RPMI7951 (cell line): ENCODE data around the gene AS3MT. TPM values are rescaled to one million over a fixed set of nuclear protein-coding genes. Genes with fewer than 3 reads are reported as not detected.
A peak's percentile ranks its signal among the peaks of the same experiment; 100 is the strongest.

ENCODE experiments used
- DNase-seq: peaks from one replicate; pipeline ENCODE4 v3.0.0-alpha.2; 2012; ENCODE audit warnings: low read depth
- total RNA-seq: library from RNA; depleted of rRNA; stranded (reverse); fragments of >200 nt; shearing (Covaris generic); gene quantifications from 2 replicates; pipeline ENCODE4 v1.2.3, GENCODE V29; 2014

The AS3MT gene
- total RNA-seq, 1 experiment from 2014 or later, result 1.3 TPM

DNA sequence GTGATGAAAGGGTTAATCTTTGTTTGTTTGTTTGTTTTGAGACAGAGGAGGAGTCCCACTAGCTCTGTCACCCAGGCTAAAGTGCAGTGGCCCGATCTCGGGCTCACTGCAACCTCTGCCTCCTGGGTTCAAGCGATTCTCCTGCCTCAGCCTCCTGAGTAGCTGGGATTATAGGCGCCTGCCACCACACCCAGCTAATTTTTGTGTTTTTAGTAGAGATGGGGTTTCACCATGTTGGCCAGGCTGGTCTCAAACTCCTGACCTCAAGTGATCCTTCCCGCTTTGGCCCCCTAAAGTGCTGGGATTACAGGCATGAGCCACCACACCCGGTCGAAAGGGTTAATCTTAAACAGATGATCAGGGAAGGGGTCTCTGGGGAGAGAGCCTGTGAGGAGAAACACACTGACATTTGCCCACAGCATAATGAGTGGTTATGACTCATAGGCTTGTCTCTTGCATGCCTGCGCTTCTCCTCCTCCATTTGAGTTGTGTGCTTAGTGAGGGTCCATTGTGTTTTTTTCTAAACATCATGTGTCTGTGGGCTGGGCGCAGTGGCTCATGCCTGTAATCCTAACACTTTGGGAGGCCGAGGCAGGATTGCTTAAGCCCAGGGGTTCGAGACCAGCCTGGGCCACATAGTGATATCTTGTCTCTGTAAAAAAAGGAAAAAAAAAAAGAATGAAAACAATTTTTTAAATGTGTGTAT is 13.4 kb upstream of the AS3MT start:
- DNase-seq, result peak; percentile 97

DNA sequence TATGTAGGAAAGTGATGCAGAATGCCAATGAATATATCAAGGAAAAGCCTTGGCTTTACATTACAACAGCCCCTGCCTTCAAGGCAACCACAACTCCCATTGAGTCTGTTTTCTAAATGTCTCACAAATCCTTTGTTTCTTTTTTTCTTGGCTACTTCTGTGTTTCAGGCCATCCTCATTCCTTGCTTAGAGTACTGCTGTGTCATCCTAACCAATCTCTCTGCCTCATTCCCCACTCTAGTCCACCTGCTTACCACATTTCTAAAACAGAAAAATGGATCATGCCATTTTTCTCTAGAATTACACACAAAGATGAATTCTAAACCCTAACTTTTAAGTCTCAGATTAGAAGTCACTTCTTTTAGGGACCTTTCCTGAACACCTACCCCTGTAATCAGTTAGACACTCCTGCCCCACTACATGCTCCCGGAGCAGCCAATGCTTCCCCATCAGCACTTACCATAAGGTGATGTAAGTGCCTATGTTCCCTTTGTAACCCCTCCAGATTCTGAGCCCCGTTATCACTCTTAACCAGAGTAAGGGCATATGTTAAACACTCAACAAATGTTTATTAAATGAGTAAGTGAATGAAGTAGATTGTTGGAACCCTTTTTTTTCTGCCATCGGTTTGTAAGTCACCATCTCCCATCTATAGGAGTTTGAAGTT is 12.4 kb upstream of the AS3MT start:
- no peak for DNase-seq

DNA sequence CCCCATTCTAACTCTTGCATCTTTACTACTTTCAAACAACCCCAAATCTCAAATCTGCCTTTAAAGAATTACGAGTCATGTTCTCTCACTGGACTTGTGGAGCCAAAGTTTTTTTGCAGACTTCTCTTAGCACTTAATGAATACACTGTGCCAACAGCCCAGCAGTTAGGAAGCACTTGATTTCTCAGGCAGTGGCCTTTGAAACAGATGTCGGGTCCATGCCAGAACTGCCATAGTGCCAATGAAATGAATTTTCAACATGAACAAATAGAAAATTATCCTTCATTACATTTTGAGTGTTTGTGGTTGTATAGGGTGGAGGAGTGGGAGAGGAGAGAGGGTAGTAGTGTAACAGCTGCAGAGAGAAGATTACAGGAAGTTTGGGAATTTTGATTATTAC is 9.4 kb upstream of the AS3MT start:
- DNase-seq, result no peak

DNA sequence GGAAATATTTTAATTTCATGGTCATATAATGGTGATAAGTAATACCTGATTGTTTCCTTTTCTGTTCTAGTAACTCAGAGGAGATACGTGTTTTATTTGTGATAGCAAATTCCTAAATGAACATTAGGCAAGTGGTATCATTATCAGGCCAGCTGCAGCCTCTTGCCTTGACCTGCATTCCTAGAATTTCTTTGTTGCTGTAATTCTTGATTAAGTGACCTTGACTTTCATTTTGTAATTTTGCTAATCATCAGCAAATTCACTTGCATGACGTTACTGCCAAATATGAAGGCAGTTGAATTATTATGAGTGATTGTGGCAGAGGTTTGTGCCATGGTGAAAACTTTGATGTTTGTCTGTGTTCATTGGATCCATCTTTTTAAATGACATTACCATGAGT is 5.6 kb upstream of the AS3MT start:
- no peak for DNase-seq

DNA sequence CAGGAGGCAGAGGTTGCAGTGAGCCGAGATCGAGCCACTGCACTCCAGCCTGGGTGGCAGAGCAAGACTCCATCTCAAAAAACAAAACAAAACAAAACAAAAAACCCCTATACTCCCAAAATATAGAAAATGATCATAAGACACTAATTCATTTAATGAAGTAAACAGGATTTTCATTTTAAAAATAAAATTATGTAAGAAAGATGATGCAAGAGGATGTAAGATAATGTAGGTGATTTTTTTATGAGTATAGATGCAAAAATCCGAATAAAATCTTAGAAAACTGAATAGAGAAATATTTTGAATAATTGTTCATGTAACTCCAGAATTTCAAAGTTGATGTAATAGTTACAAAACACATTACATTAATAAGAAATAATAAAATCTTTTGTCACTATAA is 3.6 kb upstream of the AS3MT start:
- no peak for DNase-seq

DNA sequence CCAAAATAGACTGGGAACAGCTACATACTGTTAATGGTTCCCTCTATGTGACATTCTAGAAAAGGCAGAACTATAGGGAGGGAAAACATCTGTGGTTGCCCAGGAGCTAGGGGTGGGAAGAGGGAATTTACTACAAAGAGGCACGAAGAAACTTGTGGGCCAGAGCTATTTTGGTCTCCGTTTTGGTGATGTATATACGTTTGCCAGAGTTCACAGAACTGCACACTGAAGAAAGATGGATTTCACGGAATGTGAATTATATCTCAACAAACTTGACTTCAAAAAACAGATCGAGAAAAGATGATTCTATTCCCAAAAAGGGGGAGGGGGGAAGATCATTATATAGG is 386 bp upstream of the AS3MT start:
- DNase-seq, result no peak

DNA sequence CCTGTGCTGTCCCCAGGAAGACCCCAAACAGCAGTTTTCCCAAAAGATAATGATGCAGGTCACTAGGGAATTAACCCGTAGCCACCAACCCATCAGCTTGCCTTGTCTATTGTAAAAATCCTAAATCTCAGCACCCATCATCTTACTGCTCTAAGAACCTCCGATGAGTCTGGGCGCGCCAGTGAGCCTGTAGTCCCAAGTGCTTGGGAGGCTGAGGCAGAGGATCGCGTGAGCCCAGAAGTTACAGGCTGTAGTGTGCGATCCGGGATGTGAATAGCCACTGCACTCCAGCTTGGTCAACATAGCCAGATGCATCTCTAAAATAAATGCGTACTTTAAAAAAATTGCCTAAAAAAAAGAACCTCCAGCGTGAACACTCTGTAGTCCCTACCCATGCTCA is 951 bp downstream of the AS3MT start:
- DNase-seq, result no peak

DNA sequence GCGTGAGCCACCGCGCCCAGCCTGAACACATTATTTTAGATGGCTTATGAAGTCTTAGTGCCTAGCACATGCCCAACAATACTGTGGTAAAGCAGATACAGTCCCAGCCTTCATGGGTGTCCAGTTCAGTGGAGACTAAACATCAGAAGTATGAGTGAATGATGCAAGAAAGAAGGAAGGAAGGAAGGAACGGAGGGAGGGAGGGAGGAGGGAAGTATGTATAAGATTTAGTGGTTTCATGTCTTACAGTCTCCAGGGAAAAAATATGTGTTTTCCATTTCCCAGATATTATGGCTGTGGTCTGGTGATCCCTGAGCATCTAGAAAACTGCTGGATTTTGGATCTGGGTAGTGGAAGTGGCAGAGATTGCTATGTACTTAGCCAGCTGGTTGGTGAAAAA is 2.9 kb downstream of the AS3MT start:
- no peak for DNase-seq

DNA sequence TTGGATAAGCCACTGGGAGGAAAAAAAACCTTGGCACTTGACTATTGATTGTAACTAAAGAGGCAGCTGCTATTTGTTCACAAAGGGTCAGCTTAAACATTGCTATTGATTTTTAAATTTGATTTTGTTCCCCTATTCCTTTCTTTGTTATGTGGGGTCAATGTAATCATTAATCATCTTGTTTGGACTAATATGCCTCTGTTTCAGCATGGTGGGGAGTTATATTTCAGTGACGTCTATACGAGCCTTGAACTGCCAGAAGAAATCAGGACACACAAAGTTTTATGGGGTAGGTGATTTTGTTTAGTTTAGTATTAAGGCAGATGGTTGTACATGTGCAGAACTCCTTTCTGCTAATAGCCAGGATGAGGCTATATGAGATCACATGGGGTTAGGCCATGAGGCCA is 7.5 kb downstream of the AS3MT start:
- no peak for DNase-seq

DNA sequence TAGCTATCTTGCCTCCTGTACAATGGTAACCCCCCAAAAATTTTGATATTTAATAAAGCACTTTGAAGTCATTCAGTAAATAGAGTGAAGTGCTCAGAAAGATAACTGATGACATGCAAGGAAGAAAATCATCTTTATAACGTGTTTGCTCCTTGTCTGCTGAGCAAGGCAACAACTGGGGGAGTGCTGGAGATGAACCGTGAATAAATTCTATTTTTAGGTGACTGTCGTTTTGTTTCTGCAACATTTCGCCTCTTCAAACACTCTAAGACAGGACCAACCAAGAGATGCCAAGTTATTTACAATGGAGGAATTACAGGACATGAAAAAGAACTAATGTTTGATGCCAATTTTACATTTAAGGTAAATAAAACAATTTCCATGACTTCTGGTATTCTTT is 9.4 kb downstream of the AS3MT start:
- no peak for DNase-seq

DNA sequence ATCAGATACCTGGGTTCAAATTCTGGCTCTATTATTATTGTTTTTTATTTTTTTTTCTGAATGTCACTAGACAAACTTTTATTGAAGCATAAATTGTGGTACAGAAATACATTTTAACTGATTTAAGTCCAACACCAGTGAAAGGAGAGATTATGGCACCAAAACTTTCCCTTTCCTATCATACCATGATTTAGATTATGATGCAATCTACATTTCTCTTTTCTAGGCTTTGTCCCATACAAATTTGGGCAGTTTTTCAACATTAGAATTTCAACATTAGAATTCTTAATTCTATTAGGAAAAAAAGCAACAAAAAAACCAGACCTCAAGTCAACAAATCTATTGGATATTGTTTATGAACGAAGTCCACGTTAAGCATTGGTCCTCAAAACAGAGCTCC is 11.0 kb downstream of the AS3MT start:
- no peak for DNase-seq

DNA sequence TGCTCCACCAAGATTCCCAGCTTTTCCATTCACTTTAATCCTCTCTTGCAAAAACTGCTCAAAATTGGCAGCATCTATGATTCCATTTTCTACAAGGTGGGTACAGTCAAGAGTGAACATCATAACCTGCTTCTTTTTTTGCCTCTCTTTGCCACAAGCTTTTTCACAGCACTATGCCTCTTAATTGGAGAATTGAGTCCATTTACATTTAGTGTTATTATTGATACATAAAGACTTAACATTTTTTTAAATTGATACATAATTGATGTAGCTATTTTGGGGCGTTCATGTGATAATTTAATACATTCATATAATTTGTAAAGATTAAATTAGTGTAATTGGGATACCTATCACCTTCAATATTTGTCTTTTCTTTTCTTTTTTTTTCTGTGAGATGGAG is 18.8 kb downstream of the AS3MT start:
- no peak for DNase-seq

DNA sequence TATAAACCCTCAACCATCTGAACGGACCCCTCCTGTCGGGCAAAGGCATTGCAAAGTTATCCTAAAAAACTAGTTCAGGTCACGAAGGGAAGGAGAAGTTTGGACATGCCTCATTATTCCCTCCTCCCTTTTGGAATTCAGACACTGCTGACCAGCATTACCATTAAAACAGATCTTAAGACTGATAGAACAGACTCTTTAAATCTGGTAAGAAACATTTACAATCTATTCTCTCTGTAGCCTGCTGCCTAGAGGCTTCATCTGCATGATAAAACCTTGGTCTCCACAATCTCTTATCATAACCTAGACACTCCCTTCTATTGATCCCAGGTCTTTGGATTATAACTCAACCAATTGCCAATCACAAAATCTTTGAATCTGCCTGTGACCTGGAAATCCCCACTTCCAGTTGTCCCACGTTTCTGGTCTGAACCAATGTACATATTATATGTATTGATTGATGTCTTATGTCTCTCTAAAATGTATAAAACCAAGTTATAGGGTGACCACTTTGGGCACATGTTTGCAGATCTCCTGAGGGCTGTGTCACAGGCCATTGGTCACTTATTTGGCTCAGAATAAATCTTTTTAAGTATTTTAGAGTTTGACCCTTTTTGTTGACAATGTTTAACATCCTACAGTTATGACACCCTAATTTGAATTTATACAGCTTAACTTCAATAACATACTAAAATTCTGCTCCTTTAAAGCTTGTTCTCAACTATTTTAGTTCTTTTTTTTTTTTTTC is 25.4 kb downstream of the AS3MT start:
- no peak for DNase-seq

DNA sequence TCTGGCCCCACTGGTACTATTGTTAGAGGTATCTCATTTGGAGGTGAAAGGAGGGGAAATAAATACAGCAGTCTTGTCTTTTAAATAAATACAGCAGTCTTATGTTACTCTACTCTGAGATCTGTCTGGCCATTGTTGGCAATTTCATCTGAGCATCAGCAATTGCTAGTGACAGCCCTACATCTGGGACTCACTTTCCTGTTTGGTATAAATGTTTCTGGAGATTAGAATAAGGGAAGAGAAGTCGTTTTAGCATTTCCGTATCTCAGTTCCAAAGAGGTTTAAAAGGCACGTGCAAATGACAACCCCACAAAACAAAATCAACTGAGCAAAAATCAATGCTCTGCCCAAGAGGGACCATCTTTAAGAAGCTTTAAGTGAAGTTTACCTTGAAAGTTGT is 30.7 kb downstream of the AS3MT start:
- DNase-seq, result no peak

DNA sequence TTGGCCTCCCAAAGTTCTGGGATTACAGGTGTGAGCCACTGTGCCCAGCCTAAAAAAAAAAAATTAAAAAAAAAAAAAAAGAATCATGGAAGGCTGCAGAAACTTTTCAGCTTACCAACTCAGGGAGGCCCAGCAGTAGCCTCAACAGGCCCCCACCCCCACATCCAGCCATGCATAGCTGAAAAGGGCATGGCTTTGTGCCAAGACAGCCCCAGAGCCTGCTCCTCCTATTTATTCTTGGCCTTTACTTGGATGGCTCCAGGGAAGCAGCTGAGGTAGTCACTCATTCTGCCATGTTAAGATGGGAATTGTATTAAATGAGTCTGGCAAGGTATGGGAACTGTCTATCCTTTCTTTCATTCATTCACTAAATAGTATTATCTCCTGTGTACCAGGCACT is 35.1 kb downstream of the AS3MT start:
- DNase-seq, result no peak

DNA sequence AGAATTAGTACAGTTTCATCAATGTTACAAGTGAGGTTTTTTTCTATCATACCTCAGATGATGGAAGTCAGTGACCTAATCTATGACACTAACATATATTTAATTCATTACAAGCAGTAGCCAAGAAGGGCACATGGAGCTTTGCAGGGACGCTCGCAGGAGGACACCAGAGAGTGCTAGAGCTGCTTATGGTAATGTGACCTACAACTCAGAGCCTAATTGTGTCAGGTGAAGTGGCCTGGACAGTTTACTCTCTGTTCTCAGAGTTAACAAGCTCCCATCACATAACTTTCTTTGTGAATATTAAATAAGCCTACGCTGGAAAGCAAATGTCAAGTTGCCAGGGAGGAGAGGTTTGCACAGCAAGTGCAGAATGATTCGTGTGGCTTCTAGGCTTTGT is 37.2 kb downstream of the AS3MT start:
- no peak for DNase-seq

DNA sequence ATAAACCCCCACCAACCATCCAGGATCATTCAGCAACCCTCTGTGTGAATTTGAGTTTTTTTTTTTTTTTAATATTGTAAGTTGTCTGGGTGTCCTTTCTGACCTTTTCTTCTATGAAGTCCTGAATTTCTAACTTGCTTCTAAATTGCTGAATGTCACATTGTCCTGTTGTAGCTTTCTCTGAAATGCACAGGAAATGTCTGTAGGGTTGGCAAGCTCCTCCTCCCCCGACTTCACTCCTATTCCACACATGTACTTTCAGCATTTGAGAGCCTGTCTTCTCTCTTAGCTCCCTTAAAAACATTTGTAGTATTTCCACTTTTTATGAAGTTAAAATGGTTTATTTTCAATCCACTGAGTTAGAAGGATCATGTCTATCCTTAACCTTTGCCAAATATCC is 45.5 kb downstream of the AS3MT start:
- no peak for DNase-seq

DNA sequence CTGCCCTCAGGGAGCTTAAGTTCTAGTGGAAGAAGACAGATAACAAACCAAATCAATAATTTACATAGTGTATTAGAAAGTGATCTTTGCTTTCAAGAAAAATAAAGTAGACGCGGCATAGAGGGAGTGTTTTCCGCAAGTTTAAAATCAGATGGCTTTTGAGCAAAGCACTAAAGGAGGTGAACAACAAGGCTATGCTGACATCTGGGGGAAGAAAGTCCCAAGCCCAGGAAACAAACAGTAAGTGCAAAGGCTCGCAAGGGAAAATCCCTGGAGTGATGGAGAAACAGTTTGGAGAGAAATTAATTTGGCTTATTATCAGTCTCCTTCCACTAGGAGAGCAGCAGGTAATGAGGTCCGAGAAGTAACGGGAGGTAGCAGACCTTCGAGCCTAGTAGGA is 46.9 kb downstream of the AS3MT start:
- no peak for DNase-seq

DNA sequence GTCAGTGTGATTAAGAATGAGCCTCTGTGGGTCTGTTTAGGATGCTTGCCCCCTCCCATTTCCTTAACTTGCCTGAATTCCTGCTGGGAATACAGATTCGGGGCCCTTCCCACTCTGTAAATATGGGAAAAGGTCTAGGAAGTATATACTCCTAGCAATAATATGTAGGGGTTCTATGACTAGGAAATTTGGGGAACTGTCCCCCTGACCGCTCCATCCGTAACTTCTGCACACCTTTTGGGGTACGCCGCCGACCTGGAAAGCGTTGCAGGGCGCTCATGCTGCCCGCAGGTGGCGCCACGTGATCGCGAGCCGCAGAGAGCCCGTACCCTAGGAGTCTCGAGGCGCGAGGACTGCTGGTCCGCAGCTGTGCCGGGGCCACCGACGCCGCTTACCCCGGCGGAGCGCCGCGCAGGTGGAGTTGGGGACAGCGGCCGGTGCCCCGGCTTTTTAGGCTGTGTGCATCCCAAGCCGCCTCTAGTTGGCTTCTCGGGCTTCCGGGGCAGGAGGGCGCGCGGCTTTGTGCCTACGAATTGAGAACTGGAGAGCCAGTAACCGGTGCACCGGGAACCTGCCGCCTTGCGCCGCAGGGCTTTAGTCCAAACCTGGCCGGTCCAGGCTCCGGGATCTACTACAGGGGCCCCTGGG is 48.2 kb downstream of the AS3MT start:
- peak; percentile 59 for DNase-seq

DNA sequence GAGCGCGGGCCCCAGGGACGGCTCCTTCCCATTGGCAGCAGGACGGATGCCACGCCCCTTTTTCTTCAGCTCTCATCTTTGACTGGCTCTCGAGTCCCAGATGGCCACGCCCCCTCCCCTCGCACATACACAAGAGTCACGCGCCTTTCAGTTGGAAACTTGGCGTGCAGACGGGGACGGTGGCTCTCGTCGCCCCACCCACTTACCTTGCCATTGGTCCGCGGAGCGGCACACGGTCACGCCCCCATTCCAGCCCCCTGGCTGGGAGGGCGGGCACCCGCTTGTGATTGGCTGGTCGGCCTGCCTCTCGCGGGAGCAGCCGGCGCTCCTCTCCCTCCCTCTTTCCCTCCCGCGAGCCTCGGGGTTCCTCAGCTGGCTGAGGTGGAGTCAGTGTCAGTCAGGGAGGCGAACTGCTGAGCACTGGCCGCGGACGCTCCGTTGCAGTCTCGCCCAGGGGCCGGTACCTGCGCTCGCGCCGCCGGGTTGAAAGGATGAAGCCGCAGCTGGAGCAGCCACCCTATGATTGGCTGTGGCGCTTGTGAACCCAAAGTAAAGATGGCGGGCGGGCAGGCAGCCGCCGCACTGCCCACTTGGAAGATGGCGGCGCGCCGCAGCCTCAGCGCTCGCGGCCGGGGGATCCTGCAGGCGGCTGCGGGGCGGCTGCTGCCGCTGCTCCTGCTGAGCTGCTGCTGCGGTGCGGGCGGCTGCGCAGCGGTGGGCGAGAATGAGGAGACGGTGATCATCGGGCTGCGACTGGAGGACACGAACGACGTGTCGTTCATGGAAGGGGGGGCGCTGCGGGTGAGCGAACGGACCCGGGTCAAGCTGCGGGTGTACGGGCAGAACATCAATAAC is 48.9 kb downstream of the AS3MT start, which contains the start of gene CNNM2:
TSS of gene CNNM2 (plus strand) at position 333 of the 855 bp plus-strand sequence. CDS start at position 520, 187 bp downstream.
- DNase-seq, result peak; percentile 99

DNA sequence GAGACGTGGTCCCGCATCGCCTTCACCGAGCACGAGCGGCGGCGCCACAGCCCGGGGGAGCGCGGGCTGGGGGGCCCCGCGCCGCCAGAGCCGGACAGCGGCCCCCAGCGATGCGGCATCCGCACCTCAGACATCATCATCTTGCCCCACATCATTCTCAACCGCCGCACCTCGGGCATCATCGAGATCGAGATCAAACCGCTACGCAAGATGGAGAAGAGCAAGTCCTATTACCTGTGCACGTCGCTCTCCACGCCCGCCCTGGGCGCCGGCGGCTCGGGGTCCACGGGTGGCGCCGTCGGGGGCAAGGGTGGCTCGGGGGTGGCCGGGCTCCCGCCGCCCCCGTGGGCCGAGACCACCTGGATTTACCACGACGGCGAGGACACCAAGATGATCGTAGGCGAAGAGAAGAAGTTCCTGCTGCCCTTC is 49.6 kb downstream of the AS3MT start:
- no peak for DNase-seq
